Spleen (tissue), 7 donors: ENCODE data around the gene FSTL4.

Experiments used
- CTCF ChIP-seq, 11 experiments: fragments of 200-600 bp in 7 of 11; fragments of 450-650 bp in 4 of 11; sonication (generic) in 4 of 11; IDR thresholded peaks in 8 of 11; conservative IDR thresholded peaks in 3 of 11; 1 replicate in 7 of 11; 2 replicates in 4 of 11; pipeline versions ENCODE4 v1.4.0 to v1.8.0; 2016 to 2021; ENCODE audit warnings: antibody characterized with exemption in 11 of 11, inconsistent platforms in 4 of 11, mild to moderate bottlenecking in 1 of 11
- POLR2A ChIP-seq, 3 donors: fragments of 450-650 bp; IDR thresholded peaks; one replicate each; pipeline ENCODE4 v1.5.1; 2017; ENCODE audit warnings: antibody characterized with exemption in 3 of 3, mild to moderate bottlenecking in 1 of 3
- donor health status: DM: no; HTN: no; CAD: no; lungs with moderate emphysema.
- donor health status: DM: no; HTN: no; CAD: no.
- donor health status: DM: no; HTN: no; CAD: no.

- TF ChIP-seq POLR2A (IDR thresholded peaks at IDR 0.05): no peak
- no peak for TF ChIP-seq CTCF (IDR thresholded peaks at IDR 0.05 in 8 of 11, conservative IDR thresholded peaks at IDR 0.05 in 3 of 11)
Measured at GRCh38 chr5:133546500-133546899, 65.8 kb downstream of the FSTL4 start.
